ENCODE data around the gene CCDC85A. TPM values are rescaled to one million over a fixed set of nuclear protein-coding genes. Genes with fewer than 3 reads are reported as not detected.

Gene CCDC85A
- total RNA-seq, 1 donor from 2014 or later: 0.17 TPM

GRCh38 chr2:56234241-56234640 is 50.5 kb downstream of the CCDC85A start:
- no peak overlapping the region for H3K4me3 ChIP-seq (ENCODE audit: low read depth, low read length)
- TF ChIP-seq CTCF (conservative IDR thresholded peaks at IDR 0.05; ENCODE audit: low read depth, low read length): no peak
- no peak for DNase-seq (ENCODE audit: low read depth)

DNA sequence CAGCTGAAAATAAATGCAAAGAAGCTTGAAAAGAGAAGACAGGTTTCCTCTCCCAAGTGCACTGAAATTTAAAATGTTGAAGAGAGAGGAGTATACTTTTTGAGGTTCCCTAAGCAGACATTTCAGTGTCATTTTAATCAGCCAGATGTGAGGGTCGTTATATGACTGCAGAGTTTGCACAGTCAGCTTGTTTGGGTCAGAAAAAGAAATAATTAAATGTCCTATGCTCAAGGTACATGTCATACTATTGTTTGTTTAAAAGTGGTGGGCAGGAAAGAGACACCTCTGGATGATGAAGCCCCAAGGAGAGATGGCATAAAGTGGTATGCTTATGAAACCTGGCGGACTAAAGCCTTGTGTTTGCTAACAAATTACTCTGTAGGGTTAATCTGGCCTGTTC is 55.2 kb downstream of the CCDC85A start:
- H3K4me3 ChIP-seq (ENCODE audit: low read depth, low read length): no peak overlapping the region
- no peak for TF ChIP-seq CTCF (conservative IDR thresholded peaks at IDR 0.05; ENCODE audit: low read depth, low read length)
- DNase-seq (ENCODE audit: low read depth): no peak

- no peak overlapping the region for H3K4me3 ChIP-seq (ENCODE audit: low read depth, low read length)
- no peak for TF ChIP-seq CTCF (conservative IDR thresholded peaks at IDR 0.05; ENCODE audit: low read depth, low read length)
- no peak for DNase-seq (ENCODE audit: low read depth)
Measured at GRCh38 chr2:56239437-56239836, 55.6 kb downstream of the CCDC85A start.

DNA sequence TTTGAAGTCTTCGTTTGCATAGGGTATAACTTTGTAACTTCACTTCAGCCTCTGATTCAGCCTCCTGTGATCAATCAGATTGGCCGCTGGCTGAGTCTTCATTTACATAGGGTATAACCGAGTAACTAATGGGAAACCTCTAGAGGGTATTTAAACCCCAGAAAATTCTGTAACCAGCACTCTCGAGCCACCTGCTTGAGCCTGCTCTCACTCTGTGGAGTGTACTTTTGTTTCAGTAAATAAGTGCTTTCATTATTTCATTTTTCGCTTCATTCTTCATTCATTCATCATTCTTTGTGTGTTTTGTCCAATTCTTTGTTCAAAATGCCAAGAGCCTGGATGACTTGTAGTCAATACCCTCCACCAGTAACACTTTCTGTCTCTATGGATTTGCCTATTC is 56.4 kb downstream of the CCDC85A start:
- H3K4me3 ChIP-seq (ENCODE audit: low read depth, low read length): no peak overlapping the region
- no peak for DNase-seq (ENCODE audit: low read depth)
- TF ChIP-seq CTCF (conservative IDR thresholded peaks at IDR 0.05; ENCODE audit: low read depth, low read length): no peak

- no peak for TF ChIP-seq CTCF (conservative IDR thresholded peaks at IDR 0.05; ENCODE audit: low read depth, low read length)
- DNase-seq (ENCODE audit: low read depth): no peak
- H3K4me3 ChIP-seq (ENCODE audit: low read depth, low read length): no peak overlapping the region
Measured at GRCh38 chr2:56244506-56244905, 60.7 kb downstream of the CCDC85A start.

DNA sequence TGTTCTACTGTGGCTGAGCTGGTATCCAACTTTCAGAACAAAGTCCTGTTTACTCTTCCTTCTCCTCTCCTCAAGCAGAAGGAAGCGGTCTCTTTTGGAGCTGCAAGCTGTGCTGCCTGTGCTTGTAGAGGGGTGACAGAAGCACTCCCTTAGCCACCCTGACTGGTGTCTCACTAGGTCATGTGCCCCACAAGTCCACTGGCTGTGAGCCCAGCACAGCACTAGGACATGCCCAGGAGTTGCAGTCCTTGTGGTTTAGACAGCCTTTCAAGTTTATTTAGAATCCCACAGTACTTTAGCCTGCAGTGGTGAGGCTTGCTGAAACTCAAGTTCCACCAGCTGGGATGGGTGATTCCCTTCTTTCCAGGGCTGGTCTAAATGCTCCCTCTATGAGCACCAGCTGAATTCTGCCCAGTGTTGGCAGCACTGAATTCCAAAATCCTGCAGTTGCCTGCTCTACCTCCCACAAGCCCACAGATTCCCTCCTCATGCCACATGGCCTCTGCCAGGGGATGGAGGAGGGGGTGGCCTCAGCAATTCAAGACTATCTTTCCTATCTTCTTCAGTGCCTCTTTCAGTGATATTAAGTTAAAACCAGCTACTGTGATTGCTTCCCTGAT is 61.2 kb downstream of the CCDC85A start:
- H3K4me3 ChIP-seq (ENCODE audit: low read depth, low read length): no peak overlapping the region
- TF ChIP-seq CTCF (conservative IDR thresholded peaks at IDR 0.05; ENCODE audit: low read depth, low read length): no peak
- DNase-seq (ENCODE audit: low read depth): no peak
